Peyer's patch (tissue), 4 donors: ENCODE measurements around the gene CHAC1.

Experiments used
- POLR2A ChIP-seq, 2 donors: fragments of 450-650 bp; IDR thresholded peaks; one replicate each; pipeline ENCODE4 v1.5.1; 2017; ENCODE audit warnings: antibody characterized with exemption in 2 of 2, mild to moderate bottlenecking in 2 of 2, moderate library complexity in 2 of 2
- TF ChIP-seq, protein P1 (sequence below), 6 experiments: fragments of 450-650 bp in 4 of 6; fragments of 200-600 bp in 2 of 6; sonication (generic) in 1 of 6; IDR thresholded peaks; one replicate each; pipeline ENCODE4 v1.5.1; 2017 to 2019; ENCODE audit warnings: antibody characterized with exemption in 6 of 6, mild to moderate bottlenecking in 3 of 6, moderate library complexity in 1 of 6

DNA sequence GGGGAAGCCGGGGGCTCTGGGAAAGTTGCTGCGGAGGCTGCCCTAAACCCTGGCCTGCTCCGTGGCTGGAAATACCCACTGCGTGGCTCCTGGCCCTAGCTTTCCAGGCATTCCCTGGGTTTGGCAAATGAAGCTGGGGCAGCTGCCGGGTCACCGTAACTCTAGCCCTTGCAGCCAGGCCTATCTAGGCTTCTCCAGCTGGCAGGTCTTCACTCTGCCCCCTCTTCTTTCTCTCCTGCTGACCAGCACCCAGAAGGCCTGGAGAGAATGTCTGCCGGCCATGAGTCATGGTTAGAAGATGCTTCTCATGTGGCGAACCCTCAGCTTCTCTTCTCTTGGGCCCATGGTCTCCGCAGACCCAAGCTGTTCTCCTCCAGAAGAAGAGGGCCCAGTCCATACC is 29.7 kb upstream of the CHAC1 start:
- TF ChIP-seq, protein P1, sequence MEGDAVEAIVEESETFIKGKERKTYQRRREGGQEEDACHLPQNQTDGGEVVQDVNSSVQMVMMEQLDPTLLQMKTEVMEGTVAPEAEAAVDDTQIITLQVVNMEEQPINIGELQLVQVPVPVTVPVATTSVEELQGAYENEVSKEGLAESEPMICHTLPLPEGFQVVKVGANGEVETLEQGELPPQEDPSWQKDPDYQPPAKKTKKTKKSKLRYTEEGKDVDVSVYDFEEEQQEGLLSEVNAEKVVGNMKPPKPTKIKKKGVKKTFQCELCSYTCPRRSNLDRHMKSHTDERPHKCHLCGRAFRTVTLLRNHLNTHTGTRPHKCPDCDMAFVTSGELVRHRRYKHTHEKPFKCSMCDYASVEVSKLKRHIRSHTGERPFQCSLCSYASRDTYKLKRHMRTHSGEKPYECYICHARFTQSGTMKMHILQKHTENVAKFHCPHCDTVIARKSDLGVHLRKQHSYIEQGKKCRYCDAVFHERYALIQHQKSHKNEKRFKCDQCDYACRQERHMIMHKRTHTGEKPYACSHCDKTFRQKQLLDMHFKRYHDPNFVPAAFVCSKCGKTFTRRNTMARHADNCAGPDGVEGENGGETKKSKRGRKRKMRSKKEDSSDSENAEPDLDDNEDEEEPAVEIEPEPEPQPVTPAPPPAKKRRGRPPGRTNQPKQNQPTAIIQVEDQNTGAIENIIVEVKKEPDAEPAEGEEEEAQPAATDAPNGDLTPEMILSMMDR (IDR thresholded peaks at IDR 0.05): no peak
- TF ChIP-seq POLR2A (IDR thresholded peaks at IDR 0.05): no peak
